HG03060 (cell line): ENCODE results near the gene SURF1.
"Not testable (repeated sequence)": the region's sequence is repeated elsewhere in the genome, so short reads cannot be mapped to it uniquely, and the experiment has no call there.

Experiments used
- ATAC-seq: cut with Tn5 transposase; IDR thresholded peaks from one replicate; pipeline ENCODE4 v1.9.1; 2021; ENCODE audit warnings: low read depth, moderate number of reproducible peaks; ENCODE audit not compliant: unreplicated experiment

The SURF1 gene

GRCh38 chr9:133356391-133357091 lies at the start of gene SURF1, which contains the start of gene SURF2:
TSS of gene SURF1 (minus strand) at chr9:133356487. CDS start at chr9:133356453, 34 bp downstream.
TSS of gene SURF2 (plus strand) at chr9:133356550. CDS start at chr9:133356593, 43 bp downstream.
- no peak for ATAC-seq

- ATAC-seq: no peak
These were observed 49.5 kb upstream of the SURF1 start for GRCh38 chr9:133405508-133406438.

- ATAC-seq: no peak
These were observed 48.2 kb upstream of the SURF1 start for GRCh38 chr9:133404454-133405002.

- no peak for ATAC-seq
These were observed 47.6 kb upstream of the SURF1 start for GRCh38 chr9:133403766-133404453.

- ATAC-seq: no peak
These were observed 46.4 kb upstream of the SURF1 start for GRCh38 chr9:133402689-133403088.

- no peak for ATAC-seq
These were observed 45.3 kb upstream of the SURF1 start for GRCh38 chr9:133401588-133401987.

- no peak for ATAC-seq
These were observed 44.0 kb upstream of the SURF1 start for GRCh38 chr9:133400292-133400691.

GRCh38 chr9:133397895-133398294 lies 41.6 kb upstream of the SURF1 start:
- ATAC-seq: no peak

- no peak for ATAC-seq
These were observed 41.1 kb upstream of the SURF1 start for GRCh38 chr9:133397370-133397769.

- no peak for ATAC-seq
These were observed 40.7 kb upstream of the SURF1 start for GRCh38 chr9:133396952-133397351.

GRCh38 chr9:133394687-133395271 lies 38.5 kb upstream of the SURF1 start:
- ATAC-seq: no peak

GRCh38 chr9:133393399-133393798 lies 37.1 kb upstream of the SURF1 start:
- no peak for ATAC-seq

- not testable (repeated sequence) for ATAC-seq
These were observed 36.0 kb upstream of the SURF1 start for GRCh38 chr9:133392308-133392707.

GRCh38 chr9:133391449-133391848 lies 35.2 kb upstream of the SURF1 start:
- not testable (repeated sequence) for ATAC-seq

- no peak for ATAC-seq
These were observed 34.4 kb upstream of the SURF1 start for GRCh38 chr9:133390713-133391112.

GRCh38 chr9:133389562-133389961 lies 33.3 kb upstream of the SURF1 start:
- no peak for ATAC-seq

GRCh38 chr9:133389025-133389557 lies 32.8 kb upstream of the SURF1 start:
- no peak for ATAC-seq

GRCh38 chr9:133387680-133388079 lies 31.4 kb upstream of the SURF1 start:
- ATAC-seq: no peak

GRCh38 chr9:133386338-133386737 lies 30.1 kb upstream of the SURF1 start:
- no peak for ATAC-seq

GRCh38 chr9:133385452-133385851 lies 29.2 kb upstream of the SURF1 start:
- no peak for ATAC-seq
